GM21515 (cell line): ENCODE data around the gene BIK.
"Not testable (repeated sequence)": the region's sequence is repeated elsewhere in the genome, so short reads cannot be mapped to it uniquely, and the experiment has no call there.

Experiments used
- ATAC-seq: cut with Tn5 transposase; IDR thresholded peaks from one replicate; pipeline ENCODE4 v1.9.1; 2021; ENCODE audit not compliant: unreplicated experiment

BIK gene

GRCh38 chr22:43104056-43104625, 6.4 kb upstream of the BIK start:
- not testable (repeated sequence) for ATAC-seq

GRCh38 chr22:43104950-43105349, 5.6 kb upstream of the BIK start:
- not testable (repeated sequence) for ATAC-seq

GRCh38 chr22:43106302-43106701, 4.2 kb upstream of the BIK start:
- no peak for ATAC-seq

- ATAC-seq: no peak
Measured at GRCh38 chr22:43109511-43109910, 1.0 kb upstream of the BIK start.

GRCh38 chr22:43109921-43110443, 568 bp upstream of the BIK start:
- ATAC-seq: no peak

- no peak for ATAC-seq
Measured at GRCh38 chr22:43110927-43111623, 525 bp downstream of the BIK start.

GRCh38 chr22:43113526-43114251, 3.1 kb downstream of the BIK start:
- ATAC-seq: no peak

- ATAC-seq: no peak
Measured at GRCh38 chr22:43114958-43115357, 4.4 kb downstream of the BIK start.

GRCh38 chr22:43116932-43117331, 6.4 kb downstream of the BIK start:
- no peak for ATAC-seq

- ATAC-seq: no peak
Measured at GRCh38 chr22:43118024-43118849, 7.7 kb downstream of the BIK start.

- no peak for ATAC-seq
Measured at GRCh38 chr22:43118953-43119458, 8.5 kb downstream of the BIK start.

- no peak for ATAC-seq
Measured at GRCh38 chr22:43126501-43127165, 16.1 kb downstream of the BIK start.

GRCh38 chr22:43127166-43127908, 16.8 kb downstream of the BIK start:
- ATAC-seq: no peak

- no peak for ATAC-seq
Measured at GRCh38 chr22:43128116-43128515, 17.6 kb downstream of the BIK start.

- no peak for ATAC-seq
Measured at GRCh38 chr22:43128928-43129424, 18.4 kb downstream of the BIK start.

- no peak for ATAC-seq
Measured at GRCh38 chr22:43129426-43130425, 19.2 kb downstream of the BIK start.

- no peak for ATAC-seq
Measured at GRCh38 chr22:43131773-43132501, 21.4 kb downstream of the BIK start.

- ATAC-seq: no peak
Measured at GRCh38 chr22:43133401-43133800, 22.9 kb downstream of the BIK start.
